Activated CD4-positive, alpha-beta T cell treated with anti-CD3 and anti-CD28 coated beads, Interleukin-2, amount 50 U/mL, for 16 hours (primary cell): Measurements from ENCODE around the gene PSMB10.
"Not testable (repeated sequence)": the region's sequence is repeated elsewhere in the genome, so short reads cannot be mapped to it uniquely, and the experiment has no call there.

Experiments used
- DNase-seq: peaks from one replicate; pipeline ENCODE4 v3.0.0-alpha.2; 2020

PSMB10 gene

DNA sequence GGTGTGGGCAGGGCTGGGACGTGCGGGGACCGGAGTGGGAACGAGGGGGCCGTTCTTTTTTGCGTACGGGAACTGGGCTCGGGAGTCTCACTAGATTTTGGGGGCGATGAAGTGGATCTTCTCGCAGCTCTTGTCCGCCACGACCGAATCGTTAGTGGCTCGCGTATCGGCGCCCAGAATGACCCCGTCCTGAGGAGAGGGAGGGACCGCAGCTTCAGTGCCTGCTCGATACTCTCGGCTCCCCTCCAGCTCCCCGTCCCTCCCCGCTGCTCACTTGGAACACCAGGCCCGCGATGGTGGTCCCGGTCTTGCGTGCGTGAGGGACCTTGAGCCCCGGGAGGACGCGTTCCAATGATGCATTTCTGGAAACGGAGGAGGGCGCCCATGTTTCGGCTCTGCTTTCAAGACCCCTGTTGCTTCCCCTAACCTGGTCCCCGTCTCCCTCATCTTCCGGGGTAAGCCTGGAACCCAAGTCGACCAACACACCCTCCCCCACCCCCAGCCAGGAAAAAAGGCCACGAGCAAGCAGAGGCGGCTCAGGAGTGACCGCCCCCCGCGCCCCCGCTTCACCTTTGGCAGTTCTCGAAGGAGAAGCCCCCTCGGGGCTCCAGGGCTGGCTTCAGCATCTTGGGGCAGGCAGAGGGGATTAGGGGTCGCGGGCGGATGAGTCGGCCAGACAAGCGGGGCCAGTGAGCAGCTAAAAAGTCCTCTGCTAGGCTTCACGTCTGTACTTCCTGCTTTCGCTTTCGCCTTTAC, at the start of gene PSMB10:
Gene PSMB10 (minus strand): TSS at position 727 of the 756 bp plus-strand sequence. CDS start 101 bp downstream, at position 626.
- DNase-seq, result peak; percentile 61

DNA sequence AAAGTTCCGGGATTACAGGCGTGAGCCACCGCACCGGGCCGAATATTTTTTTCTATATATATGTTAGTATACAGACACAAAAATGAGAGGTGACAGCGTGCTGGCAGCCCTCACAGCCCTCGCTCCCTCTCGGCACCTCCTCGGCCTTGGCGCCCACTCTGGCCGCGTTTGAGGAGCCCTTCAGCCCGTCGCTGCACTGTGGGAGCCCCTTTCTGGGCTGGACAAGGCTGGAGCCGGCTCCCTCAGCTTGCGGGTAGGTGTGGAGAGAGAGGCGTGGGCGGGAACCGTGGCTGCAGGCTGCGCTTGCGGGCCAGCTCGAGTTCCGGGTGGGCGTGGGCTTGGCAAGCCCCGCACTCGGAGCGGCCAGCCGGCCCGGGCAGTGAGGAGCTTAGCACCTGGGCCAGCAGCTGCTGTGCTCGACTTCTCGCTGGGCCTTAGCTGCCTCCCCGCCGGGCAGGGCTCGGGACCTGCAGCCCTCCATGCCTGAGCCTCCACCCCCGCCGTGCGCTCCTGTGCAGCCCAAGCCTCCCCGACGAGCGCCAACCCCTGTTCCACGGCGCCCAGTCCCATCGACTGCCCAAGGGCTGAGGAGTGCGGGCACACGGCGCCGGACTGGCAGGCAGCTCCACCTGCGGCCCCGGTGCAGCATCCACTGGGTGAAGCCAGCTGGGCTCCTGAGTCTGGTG, 45.5 kb upstream of the PSMB10 start:
- DNase-seq, result no peak

DNA sequence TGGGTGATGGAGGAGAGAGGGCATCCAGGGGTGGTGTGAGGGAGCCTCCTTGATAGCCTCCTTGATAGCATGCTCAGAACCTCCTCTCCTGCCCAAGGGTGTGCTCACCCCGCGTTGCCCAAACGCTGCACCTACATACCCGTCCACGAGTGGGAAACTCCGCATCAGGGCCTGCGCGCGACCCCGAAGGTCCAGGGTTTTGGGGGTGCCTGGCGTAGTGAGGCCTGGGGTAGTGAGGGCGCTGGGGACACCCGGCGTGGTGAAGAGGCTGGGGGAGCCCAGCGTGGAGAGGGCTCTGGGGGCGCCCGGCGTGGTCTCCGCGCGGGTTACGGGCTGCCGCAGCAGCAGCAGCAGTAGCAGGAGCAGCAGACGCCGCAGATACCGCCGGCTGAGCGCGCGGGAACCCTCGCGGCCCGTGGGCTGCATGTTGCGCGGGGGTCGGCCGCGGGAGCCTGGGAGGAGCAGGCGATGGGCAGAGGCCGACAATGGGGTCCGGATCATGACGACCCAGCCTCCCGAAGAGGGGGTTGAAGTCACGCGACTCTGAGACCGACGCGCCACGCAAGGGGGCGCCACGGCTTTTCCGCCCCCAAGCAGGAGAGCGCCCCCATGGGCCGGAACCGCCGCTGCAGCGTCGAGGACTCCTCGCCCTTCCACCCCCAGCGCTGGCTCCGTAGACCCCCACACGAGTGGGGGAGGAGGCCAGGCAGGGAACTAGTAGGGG, 43.5 kb upstream of the PSMB10 start, which contains the start of gene DPEP3:
Gene DPEP3 (minus strand): TSS at position 545 of the 724 bp plus-strand sequence. CDS start 119 bp downstream, at position 426.
- DNase-seq, result no peak

GRCh38 chr16:67977469-67978227, 41.0 kb upstream of the PSMB10 start:
- no peak for DNase-seq

- no peak for DNase-seq
Measured at GRCh38 chr16:67977005-67977404, 40.4 kb upstream of the PSMB10 start.

- no peak for DNase-seq
Measured at GRCh38 chr16:67976205-67976604, 39.6 kb upstream of the PSMB10 start.

DNA sequence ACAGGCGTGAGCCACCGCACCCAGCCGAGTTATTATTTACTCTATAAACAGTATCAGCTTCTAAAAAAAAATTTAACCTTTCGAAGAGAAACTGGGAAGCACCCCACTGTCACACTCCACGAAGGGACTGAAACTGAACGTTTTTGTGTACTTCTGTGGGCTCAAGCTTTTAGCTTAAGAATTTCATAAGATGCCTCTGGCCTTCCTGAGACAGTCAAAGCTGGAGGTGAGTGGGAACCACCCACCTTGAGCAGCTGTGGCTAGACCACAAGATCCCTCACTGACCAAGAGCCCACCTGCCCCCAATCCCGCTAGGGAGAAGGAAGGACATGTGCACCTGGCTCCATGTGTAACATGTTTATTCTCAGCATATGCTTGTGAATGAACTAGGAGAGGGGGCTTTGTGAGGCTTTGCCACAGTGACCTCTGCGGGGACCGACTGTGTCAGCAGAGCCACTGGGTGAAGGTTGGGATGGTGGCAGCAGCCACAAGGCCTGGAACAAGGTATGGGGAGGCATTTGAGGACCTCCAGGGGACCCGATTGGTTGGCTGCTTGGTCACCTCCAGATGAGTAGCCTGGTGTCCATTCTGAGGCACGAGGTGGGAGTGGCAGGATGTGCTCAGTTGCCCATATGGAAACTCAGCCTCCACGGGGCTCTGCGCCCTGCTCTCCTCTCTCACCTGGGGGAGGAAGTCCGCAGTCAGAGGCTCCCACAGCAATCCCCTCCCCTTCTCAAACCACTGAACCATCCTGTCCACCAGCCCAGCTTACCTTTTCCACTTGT, 38.9 kb upstream of the PSMB10 start:
- DNase-seq, result no peak

- DNase-seq, result not testable (repeated sequence)
Measured at GRCh38 chr16:67972285-67972684, 35.6 kb upstream of the PSMB10 start.

GRCh38 chr16:67971111-67971510, 34.5 kb upstream of the PSMB10 start:
- DNase-seq, result no peak

GRCh38 chr16:67969254-67970039, 32.8 kb upstream of the PSMB10 start:
- DNase-seq, result no peak

- DNase-seq, result peak; percentile 92
Measured at GRCh38 chr16:67968400-67969253, 32.0 kb upstream of the PSMB10 start, which contains the start of gene SLC12A4. SLC12A4 (minus strand) TSS chr16:67968637; CDS start chr16:67968553, 84 bp downstream.

- DNase-seq, result no peak
Measured at GRCh38 chr16:67967958-67968399, 31.3 kb upstream of the PSMB10 start.

DNA sequence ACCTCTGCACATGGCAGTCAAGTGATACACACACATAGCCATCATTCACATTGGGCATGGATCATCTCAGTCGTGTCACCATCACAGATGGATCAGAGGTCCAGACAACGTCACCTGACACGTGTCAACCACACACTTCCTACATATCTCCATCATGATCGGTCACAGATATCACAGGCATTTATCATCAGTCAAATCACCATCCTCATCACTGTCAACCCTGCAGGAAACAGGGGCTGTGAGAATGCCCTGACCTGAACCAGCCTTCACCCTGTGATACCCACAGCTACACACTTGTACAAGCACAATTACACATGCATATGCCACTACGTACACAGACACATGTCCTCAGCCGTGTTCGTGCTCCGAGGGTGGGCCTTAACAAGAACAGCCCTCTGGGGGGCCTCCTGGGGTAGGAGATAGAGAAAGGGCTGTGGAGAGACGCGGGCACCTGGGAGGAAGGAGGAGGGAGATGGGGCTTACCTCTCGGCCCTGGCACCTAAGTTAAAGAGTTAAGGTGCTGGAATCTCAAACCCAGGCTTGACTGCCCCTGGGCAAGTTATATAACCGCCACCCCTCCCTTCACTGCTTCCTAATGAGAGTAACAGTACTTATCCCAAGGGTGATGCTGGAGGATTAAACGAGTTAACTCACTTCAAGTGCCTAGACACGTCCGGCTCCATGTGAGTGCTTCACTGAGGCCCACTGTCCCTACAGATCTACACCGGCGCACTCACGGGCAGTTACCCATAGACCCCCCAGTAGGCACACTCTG, 30.7 kb upstream of the PSMB10 start:
- peak; percentile 60 for DNase-seq

GRCh38 chr16:67966549-67967182, 30.0 kb upstream of the PSMB10 start:
- no peak for DNase-seq

- DNase-seq, result no peak
Measured at GRCh38 chr16:67965668-67966548, 29.3 kb upstream of the PSMB10 start.

- no peak for DNase-seq
Measured at GRCh38 chr16:67964477-67965131, 28.0 kb upstream of the PSMB10 start.
